T-helper 2 cell treated with Interferon-gamma antibody and Interleukin-4, amounts not matched to agents 5 μg/mL and 100 μg/mL, for 36 hours (primary cell): ENCODE results near the gene GFM2.
A peak's percentile ranks its signal among the peaks of the same experiment; 100 is the strongest.
"Not testable (repeated sequence)": the region's sequence is repeated elsewhere in the genome, so short reads cannot be mapped to it uniquely, and the experiment has no call there.

Experiments
- DNase-seq: peaks from one replicate; pipeline ENCODE4 v3.0.0; 2021; ENCODE audit warnings: low spot score
- H3K27ac Mint-ChIP-seq: one replicate; pipeline ENCODE4 v1.8.0; 2021; ENCODE audit warnings: mild to moderate bottlenecking, mixed read lengths
- H3K27me3 Mint-ChIP-seq: one replicate; pipeline ENCODE4 v1.8.0; 2021; ENCODE audit warnings: low read depth, mixed read lengths
- H3K36me3 Mint-ChIP-seq: one replicate; pipeline ENCODE4 v1.8.0; 2021; ENCODE audit warnings: low read depth, mixed read lengths
- H3K4me1 Mint-ChIP-seq: one replicate; pipeline ENCODE4 v1.8.0; 2021; ENCODE audit warnings: low read depth, mixed read lengths
- H3K4me3 Mint-ChIP-seq: one replicate; pipeline ENCODE4 v1.8.0; 2022; ENCODE audit warnings: mild to moderate bottlenecking, moderate library complexity, mixed read lengths
- H3K9me3 Mint-ChIP-seq: one replicate; pipeline ENCODE4 v1.8.0; 2021; ENCODE audit warnings: mixed read lengths

The GFM2 gene

GRCh38 chr5:74763504-74763903 lies 3.4 kb downstream of the GFM2 start:
- Mint-ChIP-seq H3K9me3 (no peaks in the 10 kb centered on the region), H3K27me3 (no peaks in the 10 kb centered on the region), H3K4me3 (no peak overlapping the region), H3K4me1 (peaks cover 13% of the 10 kb centered on the region), H3K27ac (no peak overlapping the region), H3K36me3 (peaks cover 19% of the 10 kb centered on the region)
- no peak for DNase-seq

- Mint-ChIP-seq H3K4me3 (no peak overlapping the region), H3K9me3 (no peaks in the 10 kb centered on the region), H3K4me1 (peaks cover 10% of the 10 kb centered on the region), H3K27me3 (no peaks in the 10 kb centered on the region), H3K27ac (no peak overlapping the region), H3K36me3 (peaks cover 24% of the 10 kb centered on the region)
- peak; percentile 43 for DNase-seq
Observed at GRCh38 chr5:74762599-74762998, 4.3 kb downstream of the GFM2 start.

GRCh38 chr5:74761241-74761640 lies 5.7 kb downstream of the GFM2 start:
- H3K36me3 Mint-ChIP-seq: peaks cover 31% of the 10 kb centered on the region
- no peak overlapping the region for H3K4me3 Mint-ChIP-seq

GRCh38 chr5:74748742-74749141 lies 18.2 kb downstream of the GFM2 start:
- peaks cover 36% of the 10 kb centered on the region for H3K36me3 Mint-ChIP-seq
- H3K27ac Mint-ChIP-seq, H3K9me3 Mint-ChIP-seq, H3K4me1 Mint-ChIP-seq, H3K27me3 Mint-ChIP-seq, DNase-seq, H3K4me3 Mint-ChIP-seq: not testable (repeated sequence)

More at GRCh38 chr5:74761241-74761640, 5.7 kb downstream of the GFM2 start:
- peaks cover 5% of the 10 kb centered on the region for H3K9me3 Mint-ChIP-seq
- DNase-seq: no peak
- peaks cover 10% of the 10 kb centered on the region for H3K4me1 Mint-ChIP-seq
- no peak overlapping the region for H3K27ac Mint-ChIP-seq
- H3K27me3 Mint-ChIP-seq: no peaks in the 10 kb centered on the region

GRCh38 chr5:74738406-74738805 lies 28.5 kb downstream of the GFM2 start:
- no peaks in the 10 kb centered on the region for H3K9me3 Mint-ChIP-seq
- no peak overlapping the region for H3K27ac Mint-ChIP-seq
- peaks cover 23% of the 10 kb centered on the region for H3K36me3 Mint-ChIP-seq
- DNase-seq: no peak
- no peaks in the 10 kb centered on the region for H3K27me3 Mint-ChIP-seq
- H3K4me3 Mint-ChIP-seq: no peak overlapping the region
- no peaks in the 10 kb centered on the region for H3K4me1 Mint-ChIP-seq

- H3K4me3 Mint-ChIP-seq: no peak overlapping the region
- no peak for DNase-seq
- H3K4me1 Mint-ChIP-seq: no peaks in the 10 kb centered on the region
- H3K9me3 Mint-ChIP-seq: no peaks in the 10 kb centered on the region
- no peaks in the 10 kb centered on the region for H3K27me3 Mint-ChIP-seq
- no peak overlapping the region for H3K27ac Mint-ChIP-seq
- peaks cover 28% of the 10 kb centered on the region for H3K36me3 Mint-ChIP-seq
Observed at GRCh38 chr5:74736759-74737158, 30.2 kb downstream of the GFM2 start.

GRCh38 chr5:74725331-74725730 lies 41.6 kb downstream of the GFM2 start:
- Mint-ChIP-seq H3K4me3 (no peak overlapping the region), H3K36me3 (peaks cover 41% of the 10 kb centered on the region), H3K4me1 (peaks cover 3% of the 10 kb centered on the region), H3K27me3 (no peaks in the 10 kb centered on the region), H3K9me3 (no peaks in the 10 kb centered on the region), H3K27ac (no peak overlapping the region)
- no peak for DNase-seq

GRCh38 chr5:74722271-74722670 lies 44.6 kb downstream of the GFM2 start:
- H3K27me3 Mint-ChIP-seq: no peaks in the 10 kb centered on the region
- peaks cover 49% of the 10 kb centered on the region for H3K36me3 Mint-ChIP-seq
- H3K4me1 Mint-ChIP-seq: peaks cover 3% of the 10 kb centered on the region
- H3K27ac Mint-ChIP-seq: no peak overlapping the region
- H3K4me3 Mint-ChIP-seq: no peak overlapping the region
- no peaks in the 10 kb centered on the region for H3K9me3 Mint-ChIP-seq
- DNase-seq: no peak

- Mint-ChIP-seq H3K27ac (no peak overlapping the region), H3K4me1 (no peaks in the 10 kb centered on the region), H3K4me3 (no peak overlapping the region)
Observed at GRCh38 chr5:74717596-74717995, 49.3 kb downstream of the GFM2 start.

GRCh38 chr5:74693191-74693590 lies 73.7 kb downstream of the GFM2 start:
- H3K4me1 Mint-ChIP-seq: peaks cover 5% of the 10 kb centered on the region
- DNase-seq: no peak
- no peak overlapping the region for H3K27ac Mint-ChIP-seq

More at GRCh38 chr5:74717596-74717995, 49.3 kb downstream of the GFM2 start:
- no peak for DNase-seq
- no peaks in the 10 kb centered on the region for H3K9me3 Mint-ChIP-seq
- no peaks in the 10 kb centered on the region for H3K27me3 Mint-ChIP-seq
- peaks cover 36% of the 10 kb centered on the region for H3K36me3 Mint-ChIP-seq

GRCh38 chr5:74686962-74687751 lies 79.8 kb downstream of the GFM2 start:
- Mint-ChIP-seq H3K4me1 (peaks cover 17% of the 10 kb centered on the region), H3K27ac (peak overlapping the region; percentile 22), H3K36me3 (peaks cover 22% of the 10 kb centered on the region), H3K27me3 (peaks cover 5% of the 10 kb centered on the region), H3K4me3 (peak overlapping the region; percentile 83), H3K9me3 (no peaks in the 10 kb centered on the region)
- no peak for DNase-seq

More at GRCh38 chr5:74693191-74693590, 73.7 kb downstream of the GFM2 start:
- Mint-ChIP-seq H3K27me3 (no peaks in the 10 kb centered on the region), H3K9me3 (no peaks in the 10 kb centered on the region), H3K36me3 (peaks cover 38% of the 10 kb centered on the region), H3K4me3 (no peak overlapping the region)

GRCh38 chr5:74685979-74686631 lies 80.8 kb downstream of the GFM2 start:
- H3K36me3 Mint-ChIP-seq: peaks cover 20% of the 10 kb centered on the region
- H3K9me3 Mint-ChIP-seq: no peaks in the 10 kb centered on the region
- H3K4me1 Mint-ChIP-seq: peaks cover 17% of the 10 kb centered on the region
- peaks cover 10% of the 10 kb centered on the region for H3K27me3 Mint-ChIP-seq
- no peak for DNase-seq
- H3K4me3 Mint-ChIP-seq: peak overlapping the region; percentile 83
- peak overlapping the region; percentile 61 for H3K27ac Mint-ChIP-seq

- Mint-ChIP-seq H3K27ac (peak within 1 kb of the TSS; percentile 64), H3K36me3 (peaks cover 15% of the 10 kb centered on the region), H3K4me1 (peaks cover 17% of the 10 kb centered on the region), H3K27me3 (peaks cover 17% of the 10 kb centered on the region), H3K9me3 (no peaks in the 10 kb centered on the region), H3K4me3 (peak within 1 kb of the TSS; percentile 83)
- peak; percentile 89 for DNase-seq
Observed at GRCh38 chr5:74684900-74685851, 81.7 kb downstream of the GFM2 start, which contains the start of gene HEXB. HEXB (plus strand) TSS chr5:74685233; CDS start chr5:74685261, 28 bp downstream.
